IMR-90 (cell line): ENCODE data around the gene SOX6.

Experiments used
- BHLHE40 ChIP-seq: fragments of 150-350 bp; IDR thresholded peaks from 2 replicates; pipeline ENCODE4 v1.6.1; 2016; ENCODE audit warnings: mild to moderate bottlenecking, low read depth, low read length
- CHD1 ChIP-seq: IDR thresholded peaks from 2 replicates; pipeline ENCODE4 v1.6.1; 2012; ENCODE audit warnings: low read depth, low read length, improper control_type of control experiment
- FOS ChIP-seq: fragments of 150-350 bp; IDR thresholded peaks from 2 replicates; pipeline ENCODE4 v1.6.1; 2016; ENCODE audit warnings: low read depth, low read length
- MAFK ChIP-seq: IDR thresholded peaks from 2 replicates; pipeline ENCODE4 v1.6.1; 2012; ENCODE audit warnings: low read depth, low read length, improper control_type of control experiment
- MAZ ChIP-seq: IDR thresholded peaks from 2 replicates; pipeline ENCODE4 v1.6.1; 2012; ENCODE audit warnings: low read depth, mild to moderate bottlenecking, low read length, improper control_type of control experiment, moderate library complexity, borderline replicate concordance
- POLR2A ChIP-seq: IDR thresholded peaks from 2 replicates; pipeline ENCODE4 v1.6.1; 2012; ENCODE audit warnings: mild to moderate bottlenecking, low read depth, low read length
- RAD21 ChIP-seq: IDR thresholded peaks from 2 replicates; pipeline ENCODE4 v1.6.1; 2012; ENCODE audit warnings: low read length, improper control_type of control experiment
- RCOR1 ChIP-seq: IDR thresholded peaks from 2 replicates; pipeline ENCODE4 v1.6.1; 2012; ENCODE audit warnings: mild to moderate bottlenecking, low read length, improper control_type of control experiment; ENCODE audit not compliant: insufficient replicate concordance
- RFX5 ChIP-seq: IDR thresholded peaks from 2 replicates; pipeline ENCODE4 v1.8.0; 2012; ENCODE audit warnings: low read depth, mild to moderate bottlenecking, low read length, moderate library complexity
- SMC3 ChIP-seq: fragments of 150-350 bp; IDR thresholded peaks from 2 replicates; pipeline ENCODE4 v1.6.1; 2016; ENCODE audit warnings: low read depth, mild to moderate bottlenecking, antibody characterized with exemption, low read length, moderate library complexity
- TF ChIP-seq, protein P1 (sequence below): conservative IDR thresholded peaks from 2 replicates; pipeline ENCODE4 v1.5.1; 2012; ENCODE audit warnings: mild to moderate bottlenecking, low read depth, low read length, improper control_type of control experiment
- TF ChIP-seq, protein P2 (sequence below): fragments of 150-350 bp; IDR thresholded peaks from 2 replicates; pipeline ENCODE4 v1.6.1; 2017; ENCODE audit warnings: mild to moderate bottlenecking, antibody characterized with exemption, low read length, low read depth

DNA sequence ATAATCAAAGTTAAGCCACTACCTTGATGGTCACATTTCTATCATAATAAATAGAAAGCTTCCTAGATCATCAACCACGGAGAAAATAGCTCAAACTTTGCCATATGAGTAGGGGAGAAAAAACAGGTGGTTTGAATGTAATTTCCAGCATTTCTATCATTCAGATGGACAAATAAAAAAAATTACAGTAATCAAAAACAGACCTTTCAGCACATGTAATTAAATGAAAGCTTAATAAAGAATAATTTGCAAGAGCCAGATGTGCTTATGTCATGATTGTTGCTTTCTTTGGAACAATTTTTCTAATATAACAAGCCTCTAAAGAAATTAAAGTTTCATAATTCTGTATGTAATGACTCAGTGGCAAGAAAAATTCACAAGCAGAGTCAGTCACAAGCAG is 297.0 kb downstream of the SOX6 start:
- TF ChIP-seq RFX5, result no peak
- TF ChIP-seq, protein P1, sequence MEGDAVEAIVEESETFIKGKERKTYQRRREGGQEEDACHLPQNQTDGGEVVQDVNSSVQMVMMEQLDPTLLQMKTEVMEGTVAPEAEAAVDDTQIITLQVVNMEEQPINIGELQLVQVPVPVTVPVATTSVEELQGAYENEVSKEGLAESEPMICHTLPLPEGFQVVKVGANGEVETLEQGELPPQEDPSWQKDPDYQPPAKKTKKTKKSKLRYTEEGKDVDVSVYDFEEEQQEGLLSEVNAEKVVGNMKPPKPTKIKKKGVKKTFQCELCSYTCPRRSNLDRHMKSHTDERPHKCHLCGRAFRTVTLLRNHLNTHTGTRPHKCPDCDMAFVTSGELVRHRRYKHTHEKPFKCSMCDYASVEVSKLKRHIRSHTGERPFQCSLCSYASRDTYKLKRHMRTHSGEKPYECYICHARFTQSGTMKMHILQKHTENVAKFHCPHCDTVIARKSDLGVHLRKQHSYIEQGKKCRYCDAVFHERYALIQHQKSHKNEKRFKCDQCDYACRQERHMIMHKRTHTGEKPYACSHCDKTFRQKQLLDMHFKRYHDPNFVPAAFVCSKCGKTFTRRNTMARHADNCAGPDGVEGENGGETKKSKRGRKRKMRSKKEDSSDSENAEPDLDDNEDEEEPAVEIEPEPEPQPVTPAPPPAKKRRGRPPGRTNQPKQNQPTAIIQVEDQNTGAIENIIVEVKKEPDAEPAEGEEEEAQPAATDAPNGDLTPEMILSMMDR, result no peak
- no peak for TF ChIP-seq POLR2A
- TF ChIP-seq SMC3, result no peak
- no peak for TF ChIP-seq RAD21
- TF ChIP-seq FOS, result no peak
- no peak for TF ChIP-seq MAZ
- TF ChIP-seq, protein P2, sequence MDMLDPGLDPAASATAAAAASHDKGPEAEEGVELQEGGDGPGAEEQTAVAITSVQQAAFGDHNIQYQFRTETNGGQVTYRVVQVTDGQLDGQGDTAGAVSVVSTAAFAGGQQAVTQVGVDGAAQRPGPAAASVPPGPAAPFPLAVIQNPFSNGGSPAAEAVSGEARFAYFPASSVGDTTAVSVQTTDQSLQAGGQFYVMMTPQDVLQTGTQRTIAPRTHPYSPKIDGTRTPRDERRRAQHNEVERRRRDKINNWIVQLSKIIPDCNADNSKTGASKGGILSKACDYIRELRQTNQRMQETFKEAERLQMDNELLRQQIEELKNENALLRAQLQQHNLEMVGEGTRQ, result no peak
- TF ChIP-seq BHLHE40, result no peak
- TF ChIP-seq CHD1, result no peak
- TF ChIP-seq RCOR1, result no peak
- no peak for TF ChIP-seq MAFK
